ENCODE data around the gene LYL1.

The LYL1 gene

GRCh38 chr19:13117176-13117771 lies 14.6 kb upstream of the LYL1 start:
- no peak for TF ChIP-seq CTCF (IDR thresholded peaks at IDR 0.05)

GRCh38 chr19:13116282-13117175 lies 13.9 kb upstream of the LYL1 start, which contains the start of gene TRMT1:
TRMT1 (minus strand) TSS chr19:13116740; CDS start chr19:13116399, 341 bp downstream.
- no peak for TF ChIP-seq CTCF (IDR thresholded peaks at IDR 0.05)

- no peak for TF ChIP-seq CTCF (IDR thresholded peaks at IDR 0.05)
Observed at GRCh38 chr19:13115936-13116281, 13.3 kb upstream of the LYL1 start.

GRCh38 chr19:13112555-13112954 lies 9.9 kb upstream of the LYL1 start:
- no peak for TF ChIP-seq CTCF (IDR thresholded peaks at IDR 0.05)

GRCh38 chr19:13110099-13110610 lies 7.5 kb upstream of the LYL1 start:
- TF ChIP-seq CTCF (IDR thresholded peaks at IDR 0.05) = no peak

- no peak for TF ChIP-seq CTCF (IDR thresholded peaks at IDR 0.05)
Observed at GRCh38 chr19:13109361-13110098, 6.9 kb upstream of the LYL1 start.

All from LNCAP (cell line).